GM12874 (cell line): ENCODE data around the gene FHL2.

Source experiments
- CTCF ChIP-seq: IDR thresholded peaks from 2 replicates; pipeline ENCODE4 v1.5.1; 2011; ENCODE audit warnings: low read depth, mild to moderate bottlenecking, control low read depth, low read length, moderate library complexity; ENCODE audit not compliant: insufficient read depth

Gene FHL2

GRCh38 chr2:105329561-105330495 lies 69.0 kb downstream of the FHL2 start, which contains the start of gene TGFBRAP1:
Gene TGFBRAP1, minus strand, starts transcription at chr2:105329735. Its CDS starts 21,434 bp downstream, at chr2:105308301.
- no peak for TF ChIP-seq CTCF

- no peak for TF ChIP-seq CTCF
Measured at GRCh38 chr2:105329197-105329554, 69.7 kb downstream of the FHL2 start.

- no peak for TF ChIP-seq CTCF
Measured at GRCh38 chr2:105328281-105329196, 70.3 kb downstream of the FHL2 start.

- TF ChIP-seq CTCF = no peak
Measured at GRCh38 chr2:105327690-105328089, 71.2 kb downstream of the FHL2 start.

GRCh38 chr2:105325389-105325963 lies 73.4 kb downstream of the FHL2 start:
- TF ChIP-seq CTCF = no peak

GRCh38 chr2:105324732-105325131 lies 74.1 kb downstream of the FHL2 start:
- TF ChIP-seq CTCF = no peak

- TF ChIP-seq CTCF = no peak
Measured at GRCh38 chr2:105324101-105324500, 74.8 kb downstream of the FHL2 start.
